Central memory CD8-positive, alpha-beta T cell (primary cell): ENCODE data around the gene COA6.
"Not testable (repeated sequence)": the region's sequence is repeated elsewhere in the genome, so short reads cannot be mapped to it uniquely, and the experiment has no call there.

ENCODE experiments used
- ATAC-seq: fragments of 150-1000 bp; cut with Tn5 transposase; replicated peaks from 2 replicates; pipeline ENCODE4 v1.10.0; 2022; ENCODE audit warnings: mild to moderate bottlenecking, moderate FRiP score, moderate number of reproducible peaks; ENCODE audit not compliant: poor library complexity, severe bottlenecking; ENCODE audit errors: extremely low read depth
- DNase-seq, 2 donors: peaks; one replicate each; pipeline ENCODE4 v3.0.0; 2021; ENCODE audit warnings: low spot score in 2 of 2
- H3K27ac Mint-ChIP-seq: one replicate; pipeline ENCODE4 v1.8.0; 2022; ENCODE audit warnings: low read depth, mild to moderate bottlenecking, moderate library complexity, mixed read lengths
- H3K27me3 Mint-ChIP-seq: one replicate; pipeline ENCODE4 v1.8.0; 2022; ENCODE audit warnings: mixed read lengths
- H3K36me3 Mint-ChIP-seq: one replicate; pipeline ENCODE4 v1.8.0; 2022; ENCODE audit warnings: mild to moderate bottlenecking, moderate library complexity, mixed read lengths; ENCODE audit not compliant: insufficient read depth
- H3K4me1 Mint-ChIP-seq: one replicate; pipeline ENCODE4 v1.8.0; 2022; ENCODE audit warnings: mixed read lengths
- H3K4me3 Mint-ChIP-seq: one replicate; pipeline ENCODE4 v1.8.0; 2022; ENCODE audit warnings: mild to moderate bottlenecking, moderate library complexity, mixed read lengths
- H3K9me3 Mint-ChIP-seq: one replicate; pipeline ENCODE4 v1.8.0; 2022; ENCODE audit warnings: mixed read lengths

The COA6 gene

GRCh38 chr1:234375672-234376071 lies 2.4 kb downstream of the COA6 start:
- peak overlapping the region; percentile 2 for H3K4me3 Mint-ChIP-seq
- H3K27me3 Mint-ChIP-seq: no peaks in the 10 kb centered on the region
- no peak overlapping the region for H3K27ac Mint-ChIP-seq
- peaks cover 55% of the 10 kb centered on the region for H3K4me1 Mint-ChIP-seq
- DNase-seq (no peak), ATAC-seq (no peak)
- H3K36me3 Mint-ChIP-seq: peaks cover 35% of the 10 kb centered on the region
- H3K9me3 Mint-ChIP-seq: no peaks in the 10 kb centered on the region

- not testable (repeated sequence) for H3K9me3 Mint-ChIP-seq, DNase-seq, ATAC-seq, H3K27ac Mint-ChIP-seq, H3K27me3 Mint-ChIP-seq, H3K4me3 Mint-ChIP-seq
- Mint-ChIP-seq H3K36me3 (peaks cover 36% of the 10 kb centered on the region), H3K4me1 (peaks cover 38% of the 10 kb centered on the region)
Observed at GRCh38 chr1:234379591-234380109, 6.4 kb downstream of the COA6 start.

GRCh38 chr1:234381699-234382555 lies 8.7 kb downstream of the COA6 start:
- Mint-ChIP-seq H3K4me3 (no peak overlapping the region), H3K27ac (peak overlapping the region; percentile 12), H3K36me3 (peaks cover 31% of the 10 kb centered on the region), H3K27me3 (no peaks in the 10 kb centered on the region), H3K9me3 (no peaks in the 10 kb centered on the region), H3K4me1 (peaks cover 41% of the 10 kb centered on the region)
- no peak for ATAC-seq
- DNase-seq: no peak

- Mint-ChIP-seq H3K9me3 (no peaks in the 10 kb centered on the region), H3K4me3 (peak overlapping the region; percentile 32), H3K27me3 (no peaks in the 10 kb centered on the region), H3K27ac (peak overlapping the region; percentile 67), H3K36me3 (peaks cover 21% of the 10 kb centered on the region), H3K4me1 (peaks cover 23% of the 10 kb centered on the region)
- no peak for ATAC-seq
- no peak for DNase-seq
Observed at GRCh38 chr1:234386122-234386521, 12.9 kb downstream of the COA6 start.

GRCh38 chr1:234388094-234388493 lies 14.8 kb downstream of the COA6 start:
- Mint-ChIP-seq H3K36me3 (peaks cover 23% of the 10 kb centered on the region), H3K27ac (no peak overlapping the region), H3K9me3 (no peaks in the 10 kb centered on the region), H3K27me3 (no peaks in the 10 kb centered on the region), H3K4me3 (no peak overlapping the region), H3K4me1 (peaks cover 15% of the 10 kb centered on the region)
- ATAC-seq (no peak), DNase-seq (no peak)

- ATAC-seq (no peak), DNase-seq (no peak)
- H3K27me3 Mint-ChIP-seq: no peaks in the 10 kb centered on the region
- H3K4me1 Mint-ChIP-seq: peaks cover 5% of the 10 kb centered on the region
- no peaks in the 10 kb centered on the region for H3K9me3 Mint-ChIP-seq
- peaks cover 12% of the 10 kb centered on the region for H3K36me3 Mint-ChIP-seq
- H3K4me3 Mint-ChIP-seq: no peak overlapping the region
- H3K27ac Mint-ChIP-seq: no peak overlapping the region
Observed at GRCh38 chr1:234393190-234393589, 19.9 kb downstream of the COA6 start.

GRCh38 chr1:234395297-234395696 lies 22.0 kb downstream of the COA6 start:
- ATAC-seq (no peak), DNase-seq (no peak)
- Mint-ChIP-seq H3K9me3 (no peaks in the 10 kb centered on the region), H3K27me3 (no peaks in the 10 kb centered on the region), H3K4me3 (no peak overlapping the region), H3K36me3 (peaks cover 12% of the 10 kb centered on the region), H3K27ac (peak overlapping the region; percentile 50), H3K4me1 (peaks cover 20% of the 10 kb centered on the region)

GRCh38 chr1:234396092-234396491 lies 22.8 kb downstream of the COA6 start:
- Mint-ChIP-seq H3K27me3 (no peaks in the 10 kb centered on the region), H3K27ac (no peak overlapping the region), H3K36me3 (peaks cover 10% of the 10 kb centered on the region), H3K4me1 (peaks cover 28% of the 10 kb centered on the region), H3K9me3 (no peaks in the 10 kb centered on the region), H3K4me3 (no peak overlapping the region)
- no peak for DNase-seq
- no peak for ATAC-seq

- no peak for ATAC-seq
- Mint-ChIP-seq H3K9me3 (no peaks in the 10 kb centered on the region), H3K4me1 (peaks cover 36% of the 10 kb centered on the region)
Observed at GRCh38 chr1:234396871-234397270, 23.6 kb downstream of the COA6 start.

GRCh38 chr1:234397732-234398131 lies 24.5 kb downstream of the COA6 start:
- Mint-ChIP-seq H3K9me3 (no peaks in the 10 kb centered on the region), H3K4me1 (peaks cover 40% of the 10 kb centered on the region), H3K36me3 (peaks cover 4% of the 10 kb centered on the region), H3K4me3 (no peak overlapping the region), H3K27ac (no peak overlapping the region), H3K27me3 (no peaks in the 10 kb centered on the region)
- DNase-seq (no peak), ATAC-seq (no peak)

More at GRCh38 chr1:234396871-234397270, 23.6 kb downstream of the COA6 start:
- Mint-ChIP-seq H3K27ac (peak overlapping the region; percentile 93), H3K27me3 (no peaks in the 10 kb centered on the region), H3K36me3 (peaks cover 7% of the 10 kb centered on the region), H3K4me3 (no peak overlapping the region)
- no peak for DNase-seq

- H3K9me3 Mint-ChIP-seq: no peaks in the 10 kb centered on the region
- H3K4me1 Mint-ChIP-seq: peaks cover 46% of the 10 kb centered on the region
- peaks cover 4% of the 10 kb centered on the region for H3K36me3 Mint-ChIP-seq
- no peak for ATAC-seq
- H3K4me3 Mint-ChIP-seq: peak overlapping the region; percentile 45
- H3K27me3 Mint-ChIP-seq: no peaks in the 10 kb centered on the region
- DNase-seq: no peak
- peak overlapping the region; percentile 70 for H3K27ac Mint-ChIP-seq
Observed at GRCh38 chr1:234398849-234399381, 25.7 kb downstream of the COA6 start.

- H3K36me3 Mint-ChIP-seq, H3K27me3 Mint-ChIP-seq, ATAC-seq, DNase-seq, H3K9me3 Mint-ChIP-seq: not testable (repeated sequence)
- Mint-ChIP-seq H3K4me1 (peaks cover 46% of the 10 kb centered on the region), H3K4me3 (peak overlapping the region; percentile 45), H3K27ac (peak overlapping the region; percentile 70)
Observed at GRCh38 chr1:234399515-234399914, 26.3 kb downstream of the COA6 start.

- Mint-ChIP-seq H3K36me3 (peaks cover 4% of the 10 kb centered on the region), H3K27ac (peak overlapping the region; percentile 81), H3K4me3 (peak overlapping the region; percentile 45), H3K27me3 (no peaks in the 10 kb centered on the region), H3K4me1 (peaks cover 46% of the 10 kb centered on the region), H3K9me3 (no peaks in the 10 kb centered on the region)
- ATAC-seq (peak; percentile 71), DNase-seq (no peak)
Observed at GRCh38 chr1:234400773-234401172, 27.5 kb downstream of the COA6 start.
